ENCODE measurements around the gene PSMD2. TPM values are rescaled to one million over a fixed set of nuclear protein-coding genes. Genes with fewer than 3 reads are reported as not detected.
A peak's percentile ranks its signal among the peaks of the same experiment; 100 is the strongest.

Gene PSMD2
- polyA plus RNA-seq, 1 donor from 2014 or later: 319 TPM

GRCh38 chr3:184354121-184354728 is 55.2 kb downstream of the PSMD2 start:
- H3K9ac ChIP-seq (ENCODE audit: low read length): no peak overlapping the region
- no peak overlapping the region for H3K4me3 ChIP-seq (ENCODE audit: low read length)
- H3K9me2 ChIP-seq (ENCODE audit: insufficient read depth, low read length): no peaks in the 10 kb centered on the region
- no peaks in the 10 kb centered on the region for H3F3A ChIP-seq (ENCODE audit: insufficient read depth, low read length, poor library complexity, severe bottlenecking)
- no peak overlapping the region for H3K27ac ChIP-seq (ENCODE audit: low read length)
- no peaks in the 10 kb centered on the region for H4K20me1 ChIP-seq (ENCODE audit: insufficient read depth)
- H2AFZ ChIP-seq (ENCODE audit: low read depth, low read length): no peak overlapping the region
- no peaks in the 10 kb centered on the region for H3K36me3 ChIP-seq (ENCODE audit: insufficient read depth, low read length)
- H3K9me3 ChIP-seq (ENCODE audit: low read length): no peaks in the 10 kb centered on the region
- H3K4me2 ChIP-seq (ENCODE audit: low read length): no peak overlapping the region
- no peaks in the 10 kb centered on the region for H3K27me3 ChIP-seq (ENCODE audit: insufficient read depth, low read depth, low read length)
- H3K79me2 ChIP-seq (replicated peaks; ENCODE audit: insufficient read depth, low read length): no peaks in the 10 kb centered on the region
- TF ChIP-seq CTCF (IDR thresholded peaks at IDR 0.05; ENCODE audit: poor library complexity, severe bottlenecking) (peak; percentile 55), EZH2 (IDR thresholded peaks at IDR 0.05; ENCODE audit: borderline replicate concordance, insufficient read depth, low read length, poor library complexity, severe bottlenecking) (no peak), MXI1 (conservative IDR thresholded peaks at IDR 0.05; ENCODE audit: poor library complexity, severe bottlenecking) (no peak), EP300 (conservative IDR thresholded peaks at IDR 0.05; ENCODE audit: poor library complexity, severe bottlenecking) (no peak), POLR2AphosphoS5 (IDR thresholded peaks at IDR 0.05) (no peak), RAD21 (conservative IDR thresholded peaks at IDR 0.05) (no peak), TAF1 (IDR thresholded peaks at IDR 0.05; ENCODE audit: low read depth) (no peak), SMC3 (conservative IDR thresholded peaks at IDR 0.05; ENCODE audit: poor library complexity) (peak; percentile 30)

- no peaks in the 10 kb centered on the region for H3F3A ChIP-seq (ENCODE audit: insufficient read depth, low read length, poor library complexity, severe bottlenecking)
- H3K9me2 ChIP-seq (ENCODE audit: insufficient read depth, low read length): no peaks in the 10 kb centered on the region
- H3K27ac ChIP-seq (ENCODE audit: low read length): no peak overlapping the region
- no peaks in the 10 kb centered on the region for H3K36me3 ChIP-seq (ENCODE audit: insufficient read depth, low read length)
- no peaks in the 10 kb centered on the region for H3K27me3 ChIP-seq (ENCODE audit: insufficient read depth, low read depth, low read length)
- no peak overlapping the region for H3K9ac ChIP-seq (ENCODE audit: low read length)
- no peak overlapping the region for H2AFZ ChIP-seq (ENCODE audit: low read depth, low read length)
- H3K4me2 ChIP-seq (ENCODE audit: low read length): no peak overlapping the region
- TF ChIP-seq SMC3 (conservative IDR thresholded peaks at IDR 0.05; ENCODE audit: poor library complexity) (no peak), REST (IDR thresholded peaks at IDR 0.05; ENCODE audit: borderline replicate concordance) (no peak), TAF1 (IDR thresholded peaks at IDR 0.05; ENCODE audit: low read depth) (no peak), EP300 (conservative IDR thresholded peaks at IDR 0.05; ENCODE audit: poor library complexity, severe bottlenecking) (no peak), EZH2 (IDR thresholded peaks at IDR 0.05; ENCODE audit: borderline replicate concordance, insufficient read depth, low read length, poor library complexity, severe bottlenecking) (no peak), POLR2AphosphoS5 (IDR thresholded peaks at IDR 0.05) (no peak), RAD21 (conservative IDR thresholded peaks at IDR 0.05) (no peak), MXI1 (conservative IDR thresholded peaks at IDR 0.05; ENCODE audit: poor library complexity, severe bottlenecking) (no peak), CTCF (IDR thresholded peaks at IDR 0.05; ENCODE audit: poor library complexity, severe bottlenecking) (no peak)
- H3K79me2 ChIP-seq (replicated peaks; ENCODE audit: insufficient read depth, low read length): no peaks in the 10 kb centered on the region
- H3K4me3 ChIP-seq (ENCODE audit: low read length): no peak overlapping the region
- H4K20me1 ChIP-seq (ENCODE audit: insufficient read depth): no peaks in the 10 kb centered on the region
- no peaks in the 10 kb centered on the region for H3K9me3 ChIP-seq (ENCODE audit: low read length)
Measured at GRCh38 chr3:184354754-184355153, 55.7 kb downstream of the PSMD2 start.

Measured in neural cell (in vitro differentiated cells).